ENCODE data around the gene CENPP. TPM values are rescaled to one million over a fixed set of nuclear protein-coding genes. Genes with fewer than 3 reads are reported as not detected.

The CENPP gene
- total RNA-seq, 4 donors from 2014 or later, result 14.1 to 39.5 (median 19.2) TPM

GRCh38 chr9:92650839-92651621 lies 325.3 kb downstream of the CENPP start:
- H3K9me3 ChIP-seq, result no peaks in the 10 kb centered on the region
- 36% methylated on average over 10 of the region's 10 CpGs for WGBS
- H3K27ac ChIP-seq, result peak overlapping the region; percentile 73
- peak; percentile 73 to 80 for DNase-seq (ENCODE audit: low spot score in 2 of 2)
- peaks cover 35% of the 10 kb centered on the region for H3K36me3 ChIP-seq
- peaks cover 59% of the 10 kb centered on the region for H3K4me1 ChIP-seq
- H3K4me3 ChIP-seq, result no peak overlapping the region
- H3K27me3 ChIP-seq, result no peaks in the 10 kb centered on the region
- TF ChIP-seq POLR2A (IDR thresholded peaks at IDR 0.05), result no peak
- TF ChIP-seq, protein P1, sequence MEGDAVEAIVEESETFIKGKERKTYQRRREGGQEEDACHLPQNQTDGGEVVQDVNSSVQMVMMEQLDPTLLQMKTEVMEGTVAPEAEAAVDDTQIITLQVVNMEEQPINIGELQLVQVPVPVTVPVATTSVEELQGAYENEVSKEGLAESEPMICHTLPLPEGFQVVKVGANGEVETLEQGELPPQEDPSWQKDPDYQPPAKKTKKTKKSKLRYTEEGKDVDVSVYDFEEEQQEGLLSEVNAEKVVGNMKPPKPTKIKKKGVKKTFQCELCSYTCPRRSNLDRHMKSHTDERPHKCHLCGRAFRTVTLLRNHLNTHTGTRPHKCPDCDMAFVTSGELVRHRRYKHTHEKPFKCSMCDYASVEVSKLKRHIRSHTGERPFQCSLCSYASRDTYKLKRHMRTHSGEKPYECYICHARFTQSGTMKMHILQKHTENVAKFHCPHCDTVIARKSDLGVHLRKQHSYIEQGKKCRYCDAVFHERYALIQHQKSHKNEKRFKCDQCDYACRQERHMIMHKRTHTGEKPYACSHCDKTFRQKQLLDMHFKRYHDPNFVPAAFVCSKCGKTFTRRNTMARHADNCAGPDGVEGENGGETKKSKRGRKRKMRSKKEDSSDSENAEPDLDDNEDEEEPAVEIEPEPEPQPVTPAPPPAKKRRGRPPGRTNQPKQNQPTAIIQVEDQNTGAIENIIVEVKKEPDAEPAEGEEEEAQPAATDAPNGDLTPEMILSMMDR (IDR thresholded peaks at IDR 0.05), result no peak
- TF ChIP-seq POLR2AphosphoS5 (IDR thresholded peaks at IDR 0.05), result no peak
- no peak for TF ChIP-seq EP300 (IDR thresholded peaks at IDR 0.05)

GRCh38 chr9:92652461-92652860 lies 326.7 kb downstream of the CENPP start:
- TF ChIP-seq POLR2A (IDR thresholded peaks at IDR 0.05) (no peak), POLR2AphosphoS5 (IDR thresholded peaks at IDR 0.05) (no peak), EP300 (IDR thresholded peaks at IDR 0.05) (no peak)
- TF ChIP-seq, protein P1 (IDR thresholded peaks at IDR 0.05), result no peak
- WGBS, result 41% methylated on average over 1 of the region's 1 CpG
- no peaks in the 10 kb centered on the region for H3K27me3 ChIP-seq
- H3K9me3 ChIP-seq, result no peaks in the 10 kb centered on the region
- peak overlapping the region; percentile 96 for H3K27ac ChIP-seq
- peaks cover 73% of the 10 kb centered on the region for H3K4me1 ChIP-seq
- peaks cover 23% of the 10 kb centered on the region for H3K36me3 ChIP-seq
- DNase-seq (ENCODE audit: low spot score in 2 of 2), result no peak
- H3K4me3 ChIP-seq, result no peak overlapping the region

DNA sequence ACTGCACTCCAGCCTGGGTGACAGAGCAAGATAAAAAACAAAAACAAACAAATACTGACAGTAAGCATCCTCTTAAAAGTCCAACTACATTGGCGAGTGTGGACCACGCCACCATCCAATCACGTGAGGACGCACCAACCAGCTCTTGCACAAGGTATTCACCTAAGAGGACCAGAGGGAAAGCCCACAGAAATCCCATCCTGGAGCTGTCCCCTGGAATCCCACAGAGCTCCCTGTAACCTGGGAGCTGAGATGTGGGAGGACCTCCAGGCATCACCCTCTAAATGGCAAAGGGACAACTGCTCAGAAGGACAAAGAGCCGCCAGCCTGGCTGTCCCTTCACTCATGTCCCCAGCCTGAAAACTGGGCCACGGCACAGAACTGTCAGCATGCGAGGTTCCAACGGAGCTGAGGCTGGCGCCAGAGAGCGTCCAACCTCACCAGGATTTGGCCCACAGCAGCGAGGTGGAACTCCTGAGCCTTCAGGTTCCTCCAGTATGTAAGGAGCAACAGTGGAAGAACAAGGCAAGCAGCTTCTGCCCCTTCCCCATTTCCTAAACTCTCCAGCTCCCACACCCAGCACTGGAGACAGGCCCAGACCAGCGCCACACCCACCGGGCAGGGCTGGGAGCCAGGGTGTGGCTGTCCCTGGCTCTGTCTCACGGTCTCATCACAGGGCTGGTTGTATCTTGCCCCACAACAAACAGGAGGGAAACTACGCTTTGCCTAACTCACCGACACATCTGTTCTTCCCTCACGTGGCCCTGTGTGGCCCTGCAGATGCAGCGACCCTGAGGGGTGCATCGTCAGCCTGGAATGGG lies 328.9 kb downstream of the CENPP start:
- no peaks in the 10 kb centered on the region for H3K9me3 ChIP-seq
- H3K27ac ChIP-seq, result peak overlapping the region; percentile 96
- peaks cover 87% of the 10 kb centered on the region for H3K4me1 ChIP-seq
- peaks cover 10% of the 10 kb centered on the region for H3K36me3 ChIP-seq
- peak; percentile 85 to 91 for DNase-seq (ENCODE audit: low spot score in 2 of 2)
- no peak for TF ChIP-seq POLR2A (IDR thresholded peaks at IDR 0.05)
- no peak for TF ChIP-seq EP300 (IDR thresholded peaks at IDR 0.05)
- TF ChIP-seq, protein P1 (IDR thresholded peaks at IDR 0.05), result peak in 1 of 2 donors; percentile 6
- TF ChIP-seq POLR2AphosphoS5 (IDR thresholded peaks at IDR 0.05), result peak; percentile 49 to 96 (median 89)
- 53% methylated on average over 16 of the region's 19 CpGs for WGBS
- no peak overlapping the region for H3K4me3 ChIP-seq
- no peaks in the 10 kb centered on the region for H3K27me3 ChIP-seq

- TF ChIP-seq POLR2A (IDR thresholded peaks at IDR 0.05) (no peak), POLR2AphosphoS5 (IDR thresholded peaks at IDR 0.05) (no peak), EP300 (IDR thresholded peaks at IDR 0.05) (no peak)
- TF ChIP-seq, protein P1 (IDR thresholded peaks at IDR 0.05), result no peak
- Histone ChIP-seq H3K27me3 (no peaks in the 10 kb centered on the region), H3K36me3 (peaks cover 10% of the 10 kb centered on the region), H3K27ac (peak overlapping the region; percentile 96), H3K4me1 (peaks cover 89% of the 10 kb centered on the region), H3K4me3 (no peak overlapping the region), H3K9me3 (no peaks in the 10 kb centered on the region)
- no peak for DNase-seq (ENCODE audit: low spot score in 2 of 2)
- WGBS, result 48% methylated on average over 6 of the region's 7 CpGs
These were observed 329.6 kb downstream of the CENPP start for GRCh38 chr9:92655366-92655765.

Data from suprapubic skin (tissue), 4 donors.